NCI-H748 (cell line): ENCODE measurements around the gene VAV2.

Source experiments
- DNase-seq: peaks from one replicate; lab custom pipeline; 2025; ENCODE audit not compliant: unreplicated experiment; lab: John Stamatoyannopoulos, UW

The VAV2 gene

DNA sequence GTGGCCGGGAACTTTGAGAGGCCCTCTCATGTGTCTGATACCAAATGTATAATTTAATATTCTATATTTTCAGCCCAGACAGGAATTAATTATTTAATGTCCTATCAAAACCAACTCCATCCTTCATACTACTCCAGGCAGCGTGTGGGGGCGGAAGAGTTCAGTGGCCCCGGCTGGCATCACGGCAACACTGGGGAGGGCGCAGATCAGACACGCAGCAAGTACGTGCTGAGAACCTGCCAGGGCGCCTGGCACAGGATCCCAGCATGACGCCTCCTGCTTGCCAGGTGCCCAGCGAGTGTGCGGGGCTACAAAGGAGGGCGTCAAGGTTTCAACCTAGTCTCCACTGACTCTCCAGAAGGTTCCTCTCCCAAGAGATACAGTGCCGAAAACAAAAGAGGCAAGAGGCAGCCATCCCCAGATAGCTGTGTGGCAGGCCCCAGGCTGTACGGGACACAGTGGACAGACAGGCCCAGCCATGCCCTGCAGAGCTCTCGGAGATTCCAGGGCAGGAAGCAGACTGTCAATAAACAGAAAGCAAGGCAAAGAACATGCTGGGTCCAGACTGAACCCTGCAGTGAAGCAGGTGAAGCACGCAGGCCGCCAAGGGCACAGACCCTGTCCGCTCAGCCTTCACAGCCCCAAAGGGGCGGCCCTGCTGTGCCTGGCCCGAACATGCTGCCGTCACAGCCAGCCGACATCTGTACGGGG is 110.3 kb downstream of the VAV2 start:
- peak; percentile 67 for DNase-seq

DNA sequence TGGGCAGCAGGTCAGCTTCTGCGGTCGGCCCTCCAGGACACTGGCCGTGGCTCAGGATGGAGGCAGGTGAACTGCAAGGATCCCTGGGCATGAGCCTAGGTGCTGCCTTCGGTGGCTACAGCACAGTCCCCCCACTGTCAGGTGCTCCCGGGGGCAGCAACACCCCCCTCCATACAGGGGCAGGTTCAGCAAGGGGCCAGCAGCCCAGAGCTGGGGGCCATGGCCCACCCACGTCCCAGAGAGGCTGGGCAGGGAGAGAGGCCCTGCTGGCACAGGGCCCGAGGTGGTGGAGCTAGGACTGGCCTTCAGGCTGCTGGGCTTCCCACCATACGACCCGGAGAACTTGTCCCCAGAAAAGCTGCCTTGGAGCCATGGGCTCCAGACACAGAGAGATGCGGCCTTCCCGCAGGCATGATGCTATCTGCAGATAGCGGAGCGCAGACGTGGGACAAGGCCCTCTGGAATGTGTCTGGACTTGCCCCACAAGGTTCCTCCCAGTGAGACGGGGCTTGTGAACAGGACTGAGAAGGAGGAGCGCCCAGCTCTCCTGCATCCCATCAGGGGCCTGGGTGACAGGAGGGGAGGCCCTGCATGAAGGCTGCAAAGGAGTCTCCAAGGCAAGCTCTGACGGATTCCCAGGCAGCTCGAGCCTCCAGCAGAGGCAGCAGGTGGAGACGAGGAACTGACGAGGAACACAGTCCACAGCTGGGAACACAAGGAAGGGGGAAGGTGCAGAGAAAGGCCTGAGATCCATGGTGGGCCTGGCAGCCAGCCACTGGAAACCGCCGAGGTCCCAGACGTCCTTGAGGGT is 111.1 kb downstream of the VAV2 start:
- DNase-seq: no peak

DNA sequence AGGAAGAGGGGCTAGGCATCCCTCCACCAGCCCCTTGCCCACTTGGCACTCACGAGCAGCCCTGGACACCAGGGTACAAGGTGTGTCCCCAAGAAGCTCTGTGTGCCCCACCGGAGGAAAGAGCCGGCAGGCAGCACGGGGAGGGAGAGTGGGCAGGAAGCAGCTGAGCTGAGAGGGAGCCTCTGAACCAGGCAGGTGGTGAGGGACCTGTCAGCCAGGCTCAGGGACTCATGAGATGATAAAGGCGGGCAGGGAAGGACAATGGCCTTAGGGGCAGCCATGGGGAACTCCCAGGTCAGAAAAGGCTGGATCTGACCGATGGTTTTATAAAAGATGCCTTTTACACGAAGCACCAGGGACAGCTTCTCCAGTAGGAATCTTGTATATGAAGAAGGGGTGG is 112.0 kb downstream of the VAV2 start:
- DNase-seq: no peak

DNA sequence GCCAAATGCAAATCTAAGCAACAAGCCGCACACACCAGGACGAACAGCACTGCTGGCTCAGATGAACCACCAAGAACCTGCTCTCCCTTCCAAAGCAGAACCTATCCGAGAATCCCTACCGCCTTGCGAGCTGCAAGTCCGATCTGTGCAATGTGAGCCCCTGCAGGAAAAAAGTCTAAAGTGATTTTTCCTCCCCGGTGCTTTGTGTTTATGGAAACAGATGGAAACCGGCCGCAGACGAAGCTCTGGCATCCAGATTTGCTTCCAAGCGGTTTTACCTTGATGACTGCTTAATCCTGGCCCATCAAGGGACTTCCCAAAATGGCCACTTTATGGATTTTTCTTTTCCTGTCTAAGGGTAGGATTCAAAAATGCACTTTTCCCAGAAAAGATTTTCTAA is 112.5 kb downstream of the VAV2 start:
- DNase-seq: no peak

DNA sequence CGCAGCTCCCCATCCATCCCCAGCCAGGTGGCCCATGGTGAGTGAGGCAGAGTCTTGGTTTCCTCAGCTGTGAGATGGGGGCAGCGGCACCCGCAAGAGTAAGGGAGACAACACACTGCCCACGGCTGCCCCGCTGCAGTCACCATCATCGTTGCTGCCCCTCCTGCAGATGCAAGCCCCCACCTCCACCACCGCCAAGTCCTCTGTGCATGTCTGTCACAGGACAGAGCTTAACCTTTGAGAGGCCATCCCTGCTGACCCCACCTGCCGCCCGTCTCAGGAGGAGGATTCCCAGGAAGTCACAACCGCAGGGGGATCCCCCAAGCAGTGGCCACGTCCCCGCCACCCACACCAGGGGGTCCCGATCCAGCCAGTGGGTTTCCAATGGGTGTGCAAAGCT is 113.7 kb downstream of the VAV2 start:
- no peak for DNase-seq

DNA sequence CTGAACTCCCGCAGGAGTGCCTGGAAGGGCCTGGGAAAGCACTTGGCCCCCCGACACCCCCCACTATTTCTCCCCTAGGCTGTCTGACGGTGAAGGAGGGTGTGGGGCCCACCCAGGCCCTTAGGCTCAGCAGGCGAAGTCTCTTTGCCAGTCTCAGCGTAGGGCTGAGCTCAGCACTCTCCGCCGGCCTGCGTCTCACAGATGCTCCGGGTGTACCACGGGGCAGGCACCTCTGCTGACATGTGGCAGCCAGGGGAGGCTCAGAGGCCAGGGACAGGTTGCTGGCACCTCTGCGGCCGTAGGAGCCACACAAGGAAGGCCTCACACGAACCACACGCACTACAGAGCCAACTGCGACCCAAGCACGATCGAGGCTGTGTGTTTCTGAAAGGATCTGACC is 114.2 kb downstream of the VAV2 start:
- no peak for DNase-seq

DNA sequence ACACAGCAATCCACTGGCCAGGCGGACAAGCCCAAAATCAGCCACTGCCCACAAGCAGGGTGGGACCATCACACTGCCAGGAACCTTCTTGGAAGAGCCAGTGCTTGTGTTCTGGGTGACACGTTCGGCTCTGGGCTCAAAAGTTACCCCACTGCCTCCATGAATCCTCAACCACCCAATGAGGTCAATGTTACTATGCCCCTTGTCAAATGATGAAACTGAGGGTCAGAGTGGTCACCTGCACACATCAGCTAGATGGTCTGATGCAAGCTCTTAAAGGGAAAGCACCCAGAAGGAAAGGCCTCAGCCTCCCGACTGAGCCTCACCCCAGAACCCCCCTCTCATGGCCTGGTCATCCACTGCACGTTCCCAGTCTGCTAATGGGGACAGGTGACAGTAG is 114.8 kb downstream of the VAV2 start:
- DNase-seq: no peak

DNA sequence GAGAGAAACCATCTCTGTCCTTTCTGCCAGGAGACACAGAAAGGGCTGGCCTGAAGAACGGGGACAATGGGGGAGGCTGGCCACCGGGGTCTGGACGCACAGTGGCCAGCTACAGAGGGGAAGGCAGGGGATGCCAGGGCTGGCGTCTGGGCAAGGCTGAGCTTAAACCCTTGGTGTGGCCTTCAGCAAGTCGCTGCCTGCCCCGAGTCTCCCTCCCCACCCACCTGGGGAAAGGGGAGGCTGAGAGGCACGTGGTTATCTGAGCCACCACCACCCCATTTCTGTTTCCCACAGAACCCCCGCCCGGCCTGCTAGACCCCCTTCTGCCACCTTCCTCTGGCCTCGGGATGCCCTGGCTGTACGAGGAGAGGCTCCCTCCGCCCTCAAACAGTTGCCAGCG is 115.3 kb downstream of the VAV2 start:
- no peak for DNase-seq

DNA sequence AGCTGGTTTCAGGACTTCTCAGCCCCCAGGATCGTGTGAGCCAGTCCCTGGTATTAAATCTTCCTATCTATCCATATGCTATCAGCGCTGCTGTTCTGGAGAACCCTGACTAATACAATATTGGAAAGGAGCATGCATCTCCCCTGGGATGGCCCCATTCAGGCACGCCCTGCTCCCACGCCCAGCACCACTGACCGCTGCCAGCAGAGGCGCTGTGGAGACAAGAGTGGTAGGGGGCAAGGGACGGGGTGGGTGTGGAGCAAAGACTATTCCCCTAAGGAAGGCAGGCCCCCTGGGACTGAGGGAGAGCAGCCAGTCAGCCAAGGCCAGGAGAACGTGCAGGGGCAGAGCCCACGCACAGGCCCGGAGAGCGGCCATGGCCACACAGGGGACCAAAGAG is 116.0 kb downstream of the VAV2 start:
- DNase-seq: peak; percentile 22

DNA sequence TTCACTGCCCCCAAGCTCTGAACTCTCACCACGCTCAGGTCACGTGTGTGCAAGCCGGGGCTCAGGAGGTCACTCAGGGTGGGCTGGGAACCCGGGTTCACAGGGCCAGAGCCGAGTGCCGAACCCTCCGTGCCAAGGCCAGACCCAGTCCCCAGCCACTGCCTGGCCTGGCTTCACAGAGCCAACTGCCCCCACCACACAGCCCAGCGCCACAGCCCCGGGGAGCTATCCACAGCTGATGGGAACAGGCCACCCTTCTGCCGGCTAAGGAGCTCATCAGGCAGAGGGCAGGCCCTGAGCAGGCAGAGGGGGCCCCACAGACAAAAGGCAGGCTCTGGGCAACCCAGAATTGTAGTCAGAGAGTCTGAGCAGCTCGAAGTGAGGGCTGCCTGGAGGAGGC is 117.0 kb downstream of the VAV2 start:
- DNase-seq: no peak

DNA sequence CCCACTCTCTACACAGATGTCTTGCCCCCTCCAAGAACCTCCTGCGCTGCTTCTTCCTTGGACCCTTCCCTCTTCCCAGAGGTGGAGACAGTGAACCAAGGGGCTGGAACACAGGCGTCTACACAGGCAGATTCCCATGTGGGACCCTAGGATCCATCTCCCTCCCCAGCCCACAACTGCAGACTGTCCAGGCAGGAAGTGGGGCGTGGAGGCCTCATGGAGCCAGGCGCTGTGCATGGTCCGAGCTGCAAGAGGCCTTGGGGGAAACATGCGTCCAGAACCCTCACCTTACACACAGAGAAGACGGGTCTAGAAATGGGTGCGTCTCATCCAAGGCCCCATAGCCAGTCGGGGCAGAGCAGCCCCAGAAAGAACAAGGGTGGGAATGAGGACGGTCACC is 117.5 kb downstream of the VAV2 start:
- no peak for DNase-seq

DNA sequence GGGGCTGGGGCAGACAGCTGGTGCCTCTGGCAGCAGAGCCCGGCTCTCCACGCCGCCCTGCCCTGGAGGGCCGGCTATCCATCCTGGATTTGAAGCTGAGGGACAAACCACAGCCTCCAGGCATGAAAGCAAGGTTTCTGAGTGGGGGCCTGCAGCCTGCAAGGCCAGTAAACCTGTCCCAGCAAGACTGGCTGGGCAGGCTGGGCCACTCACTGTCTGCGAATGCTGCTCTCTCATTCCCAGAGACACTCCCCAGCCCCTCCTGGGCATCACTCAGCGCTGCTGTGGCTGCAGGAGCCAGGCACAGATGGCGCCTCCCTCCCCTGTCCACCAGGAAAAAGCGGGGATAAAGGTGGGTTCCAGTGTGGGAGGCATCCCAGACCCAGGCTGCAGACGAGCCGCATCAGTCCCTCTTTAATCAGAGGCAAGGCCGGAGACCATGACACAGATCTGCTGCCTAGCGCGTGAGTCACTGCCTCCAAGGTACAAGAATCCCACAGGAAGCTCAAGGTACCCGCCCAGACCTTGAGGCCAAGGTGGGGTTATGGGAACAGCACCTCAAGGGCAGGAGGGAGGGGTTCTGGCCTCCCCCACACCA is 118.0 kb downstream of the VAV2 start:
- no peak for DNase-seq

DNA sequence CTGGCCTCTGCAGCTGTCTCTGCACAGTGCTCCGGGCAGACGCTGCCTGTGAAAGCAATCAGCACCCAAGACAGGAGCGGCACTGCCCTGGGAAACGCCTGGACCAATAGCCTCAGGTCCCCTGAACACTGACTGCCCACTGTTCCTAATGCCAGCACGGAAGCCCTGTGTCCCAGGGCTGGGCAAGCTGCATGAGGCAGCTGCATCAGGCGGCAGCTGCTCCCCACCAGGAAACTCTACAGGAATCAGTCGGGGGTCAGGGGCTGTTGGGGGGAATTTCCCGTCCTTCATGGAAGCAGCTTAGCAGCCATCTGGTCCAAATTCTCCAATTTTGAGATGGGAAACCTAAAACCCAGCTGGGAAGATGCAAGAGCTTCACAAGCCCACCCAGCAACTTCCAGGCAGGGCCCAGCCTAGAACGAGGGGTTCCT is 118.6 kb downstream of the VAV2 start:
- DNase-seq: no peak

DNA sequence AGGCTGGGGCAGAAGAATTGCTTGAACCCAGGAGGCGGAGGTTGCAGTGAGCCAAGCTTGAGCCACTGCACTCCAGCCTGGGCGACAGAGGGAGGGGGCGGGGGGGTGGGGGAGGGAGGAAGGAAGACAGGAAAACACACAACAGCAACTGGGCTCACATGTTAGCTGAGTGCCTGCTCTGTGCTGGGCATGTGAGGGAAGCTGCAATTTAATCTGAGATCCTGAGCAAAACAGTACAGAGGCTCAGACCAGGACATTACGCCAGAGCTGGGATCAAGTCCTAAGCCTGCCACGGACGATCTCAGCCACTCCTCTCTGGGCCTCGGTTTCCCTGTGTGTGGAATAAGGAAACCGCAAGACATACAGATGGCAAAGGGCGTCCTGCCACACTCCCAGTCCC is 119.1 kb downstream of the VAV2 start:
- DNase-seq: no peak

DNA sequence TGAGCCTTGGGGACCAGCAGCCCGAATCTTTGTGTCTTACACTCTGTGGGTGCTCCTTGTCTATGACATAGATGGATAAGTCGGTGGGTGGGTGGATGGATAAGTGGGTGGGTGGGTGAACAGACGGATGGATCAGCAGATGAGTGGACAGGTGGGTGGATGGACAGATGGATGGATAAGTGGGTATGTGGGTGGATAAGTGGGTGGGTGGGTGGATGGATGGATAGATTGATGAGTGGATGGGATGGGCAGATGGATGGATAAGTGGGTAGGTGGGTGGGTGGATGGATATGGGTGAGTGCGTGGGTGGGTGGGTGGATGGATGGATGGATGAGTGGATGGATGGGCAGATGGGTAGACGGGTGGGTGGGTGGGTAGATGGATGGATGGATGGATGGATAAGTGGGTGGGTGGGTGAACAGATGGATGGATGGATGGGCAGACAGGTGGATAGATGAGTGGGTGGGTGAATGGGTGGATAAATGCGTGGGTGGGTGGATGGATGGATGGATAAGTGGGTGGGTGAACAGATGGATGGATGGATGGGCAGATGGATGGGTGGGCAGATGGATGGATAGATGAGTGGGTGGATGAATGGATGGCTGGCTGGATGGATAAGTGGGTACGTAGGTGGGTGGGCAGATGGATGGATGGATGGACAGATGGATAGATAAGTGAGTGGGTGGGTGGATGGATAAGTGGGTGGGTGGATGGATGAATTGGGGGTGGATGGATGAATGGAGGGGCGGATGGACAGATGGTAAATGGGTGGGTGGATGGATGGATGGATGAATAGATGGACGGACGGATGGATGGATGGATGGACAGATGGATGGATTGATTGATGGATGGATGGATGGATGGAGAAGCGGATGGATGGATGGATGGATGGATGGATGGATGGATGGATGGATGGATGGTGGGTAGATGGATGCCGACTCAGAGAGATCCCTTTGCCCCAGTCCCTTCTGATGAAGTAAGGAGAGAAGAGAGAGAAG is 121.2 kb downstream of the VAV2 start:
- no peak for DNase-seq

DNA sequence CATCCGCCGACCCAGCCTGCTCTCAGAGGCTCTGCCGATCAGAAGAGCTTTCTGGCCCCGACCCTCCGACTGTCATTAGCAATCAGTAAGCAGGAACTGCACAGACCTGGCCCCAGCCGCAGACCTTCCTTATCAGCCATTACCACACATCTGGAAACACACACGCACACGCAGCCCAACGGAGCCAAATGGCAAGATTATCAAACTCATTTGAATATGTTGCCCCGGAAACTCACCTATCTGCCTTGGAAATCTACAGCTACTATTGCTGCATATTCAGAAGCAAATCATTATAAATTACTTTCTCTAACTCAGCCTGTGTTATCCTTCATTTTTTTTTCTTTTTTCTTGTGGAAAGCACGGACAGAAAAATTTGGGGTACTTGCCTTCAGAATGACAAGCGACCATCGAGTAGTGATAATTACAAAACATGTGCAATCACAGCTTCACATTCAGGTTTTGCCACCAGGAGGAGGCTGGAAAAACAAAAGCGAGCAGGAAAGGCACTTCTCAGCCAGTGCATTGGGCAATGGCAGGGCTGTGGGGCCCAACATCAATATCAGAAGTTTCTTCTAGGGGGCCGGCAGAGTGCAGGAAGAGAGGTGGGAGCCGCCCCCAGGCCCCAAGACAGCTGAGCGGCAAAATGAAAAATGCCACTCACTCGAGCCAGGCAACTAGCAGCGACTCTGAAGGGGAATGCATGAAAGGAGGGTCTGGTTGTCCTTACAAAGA is 122.3 kb downstream of the VAV2 start:
- no peak for DNase-seq

DNA sequence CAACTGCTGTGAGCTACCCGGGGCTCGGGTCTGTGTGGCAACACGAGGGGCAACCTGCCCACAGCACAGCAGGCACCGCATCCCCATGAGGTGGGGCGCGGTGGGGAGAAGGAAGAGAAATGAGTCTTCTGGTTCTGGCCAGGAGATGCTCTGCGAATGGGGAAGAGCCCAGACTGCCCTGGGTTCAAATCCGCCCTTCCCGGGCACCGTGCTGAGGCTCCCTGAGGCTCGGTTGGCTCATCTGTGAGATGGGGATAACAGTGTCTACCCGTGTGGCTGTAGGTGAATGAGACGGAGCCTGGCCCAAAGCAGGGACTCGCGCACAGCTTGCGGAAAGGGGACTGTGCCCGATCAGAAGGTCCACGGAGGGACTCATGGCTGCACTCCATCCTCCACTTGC is 123.9 kb downstream of the VAV2 start:
- DNase-seq: no peak

DNA sequence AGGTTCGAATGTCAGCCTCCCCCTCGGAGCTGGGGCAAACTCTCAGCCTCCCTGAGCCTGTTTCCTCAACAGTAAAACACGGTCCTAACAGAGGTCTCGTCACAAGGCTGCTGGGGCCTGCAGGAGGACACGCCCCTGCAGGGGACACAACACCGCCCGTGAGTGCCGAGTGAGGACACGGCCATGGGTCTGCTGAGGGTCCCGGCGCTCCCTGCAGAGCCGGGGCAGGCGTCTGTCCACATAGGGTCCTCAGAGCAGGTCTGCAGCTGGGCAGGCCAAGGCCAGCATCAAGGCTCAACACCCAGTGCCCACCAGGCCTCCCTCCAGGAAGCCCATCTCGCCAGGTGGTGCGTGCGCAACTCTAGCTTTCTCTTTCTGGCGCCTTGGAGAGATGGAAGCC is 125.2 kb downstream of the VAV2 start:
- DNase-seq: no peak

DNA sequence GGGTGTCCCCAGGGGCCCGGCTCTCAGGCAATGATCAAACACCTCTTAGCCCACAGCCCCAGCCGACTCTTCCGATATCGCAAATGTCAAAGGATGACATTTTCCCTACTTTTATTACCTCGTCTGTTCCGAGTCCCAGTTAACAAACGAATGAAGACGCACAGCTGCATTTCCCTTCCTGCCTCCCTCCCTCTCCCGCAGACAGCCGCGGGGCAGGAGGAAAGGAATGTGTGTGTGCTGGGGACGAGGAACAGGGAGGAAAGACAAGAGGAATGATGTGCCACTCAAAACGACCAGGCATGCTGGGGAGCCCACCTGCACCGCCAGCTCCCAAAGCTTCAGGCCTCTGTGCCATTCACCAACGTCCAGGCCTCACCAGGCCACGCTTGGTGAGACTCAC is 128.1 kb downstream of the VAV2 start:
- DNase-seq: no peak

DNA sequence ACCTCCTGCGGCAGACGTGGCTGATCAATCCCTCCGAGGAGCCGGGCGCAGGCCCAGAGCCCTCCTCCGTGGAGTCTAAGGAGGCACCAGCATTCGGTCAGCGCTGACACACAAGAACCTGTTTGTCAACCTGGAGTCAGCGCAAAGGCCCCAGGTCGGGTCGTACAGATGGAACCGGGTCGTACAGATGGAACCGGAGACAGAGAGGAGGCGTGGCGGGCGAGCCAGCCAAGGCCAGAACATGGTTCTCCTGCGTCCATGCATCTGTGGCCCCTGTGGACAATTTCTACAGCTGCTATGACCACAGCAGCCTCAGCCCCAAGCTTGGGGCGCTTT is 128.9 kb downstream of the VAV2 start:
- no peak for DNase-seq
